GM12891 (cell line): ENCODE data around the gene MDM2. TPM values are rescaled to one million over a fixed set of nuclear protein-coding genes. Genes with fewer than 3 reads are reported as not detected.

ENCODE experiments used
- DNase-seq: peaks from one replicate; pipeline ENCODE4 v3.0.0; 2011; ENCODE audit warnings: low spot score; ENCODE audit not compliant: insufficient read length
- FAIRE-seq: peaks from 2 replicates; lab custom pipeline; 2011; peaks lifted over from hg19 to GRCh38; lab: Jason Lieb, UNC
- PAX5 ChIP-seq: IDR thresholded peaks from 2 replicates; pipeline ENCODE4 v1.6.1; 2011; ENCODE audit warnings: low read length, moderate library complexity, mild to moderate bottlenecking; ENCODE audit not compliant: insufficient read depth, severe bottlenecking
- POLR2A ChIP-seq: IDR thresholded peaks from 2 replicates; pipeline ENCODE4 v1.6.1; 2011; ENCODE audit warnings: low read depth, low read length, control low read depth
- POLR2AphosphoS5 ChIP-seq: IDR thresholded peaks from 2 replicates; pipeline ENCODE4 v1.6.1; 2011; ENCODE audit warnings: low read depth, low read length, control low read depth
- POU2F2 ChIP-seq: IDR thresholded peaks from 2 replicates; pipeline ENCODE4 v1.6.1; 2011; ENCODE audit warnings: low read depth, mild to moderate bottlenecking, control low read depth, low read length, moderate library complexity
- SPI1 ChIP-seq: IDR thresholded peaks from 2 replicates; pipeline ENCODE4 v1.6.1; 2011; ENCODE audit warnings: low read depth, low read length, control low read depth
- TAF1 ChIP-seq: IDR thresholded peaks from 2 replicates; pipeline ENCODE4 v1.6.1; 2011; ENCODE audit warnings: low read depth, low read length, control low read depth
- polyA plus RNA-seq: library from polyadenylated mRNA; unstranded; fragments of >200 nt; gene quantifications from one replicate; pipeline ENCODE4 v1.2.1, GENCODE V29; 2012; ENCODE audit warnings: low read depth, missing spikeins, inconsistent platforms; ENCODE audit not compliant: missing spikeins

Gene MDM2
- 44.7 TPM for polyA plus RNA-seq

GRCh38 chr12:68807576-68808387 is at the start of gene MDM2:
MDM2 (plus strand) TSS chr12:68808177; CDS start chr12:68808478, 301 bp downstream.
- FAIRE-seq = peak; percentile 96
- peak; percentile 81; the same call in 1 of the 2 replicates for TF ChIP-seq POLR2AphosphoS5
- TF ChIP-seq PAX5 = no peak
- peak; percentile 87 for TF ChIP-seq POLR2A
- TF ChIP-seq SPI1 = peak; percentile 30; the same call in 1 of the 2 replicates
- peak; percentile 65; the same call in 1 of the 2 replicates for TF ChIP-seq POU2F2
- TF ChIP-seq TAF1 = 0 out of 2 replicates have a peak, but pooled peaks have one; percentile 47
- DNase-seq = peak; percentile 91

- TF ChIP-seq POLR2AphosphoS5 = no peak
- FAIRE-seq = no peak
- no peak for DNase-seq
Observed at GRCh38 chr12:68759852-68760251, 48.1 kb upstream of the MDM2 start.

- FAIRE-seq = no peak
- TF ChIP-seq PAX5 = no peak
- no peak for TF ChIP-seq POU2F2
- no peak for TF ChIP-seq POLR2A
- no peak for TF ChIP-seq TAF1
- no peak for TF ChIP-seq SPI1
- no peak for TF ChIP-seq POLR2AphosphoS5
- no peak for DNase-seq
Observed at GRCh38 chr12:68760806-68761441, 47.1 kb upstream of the MDM2 start.

GRCh38 chr12:68761442-68761812 is 46.5 kb upstream of the MDM2 start:
- no peak for FAIRE-seq
- no peak for DNase-seq
- no peak for TF ChIP-seq POLR2A
- TF ChIP-seq SPI1 = no peak
- TF ChIP-seq PAX5 = no peak
- no peak for TF ChIP-seq POU2F2
- no peak for TF ChIP-seq POLR2AphosphoS5
- no peak for TF ChIP-seq TAF1

GRCh38 chr12:68761901-68762630 is 45.9 kb upstream of the MDM2 start:
- DNase-seq = no peak
- TF ChIP-seq SPI1 (no peak), POLR2A (no peak), POLR2AphosphoS5 (no peak), PAX5 (no peak), POU2F2 (no peak), TAF1 (no peak)
- FAIRE-seq = no peak

GRCh38 chr12:68762691-68763090 is 45.3 kb upstream of the MDM2 start:
- DNase-seq (no peak), FAIRE-seq (no peak)
- TF ChIP-seq SPI1 = no peak

GRCh38 chr12:68765696-68766095 is 42.3 kb upstream of the MDM2 start:
- no peak for DNase-seq
- TF ChIP-seq POU2F2 = no peak
- no peak for TF ChIP-seq POLR2AphosphoS5
- TF ChIP-seq TAF1 = no peak
- TF ChIP-seq POLR2A = no peak
- TF ChIP-seq PAX5 = no peak
- TF ChIP-seq SPI1 = no peak
- no peak for FAIRE-seq

- TF ChIP-seq POLR2A (no peak), POLR2AphosphoS5 (no peak), POU2F2 (no peak), PAX5 (no peak), SPI1 (no peak), TAF1 (no peak)
- DNase-seq = no peak
- no peak for FAIRE-seq
Observed at GRCh38 chr12:68766646-68767045, 41.3 kb upstream of the MDM2 start.

GRCh38 chr12:68767191-68767590 is 40.8 kb upstream of the MDM2 start:
- no peak for FAIRE-seq
- TF ChIP-seq TAF1 = no peak
- TF ChIP-seq POU2F2 = no peak
- TF ChIP-seq POLR2A = no peak
- TF ChIP-seq POLR2AphosphoS5 = no peak
- TF ChIP-seq PAX5 = no peak
- TF ChIP-seq SPI1 = no peak

GRCh38 chr12:68768431-68768939 is 39.5 kb upstream of the MDM2 start:
- TF ChIP-seq POU2F2 (no peak), PAX5 (no peak), POLR2AphosphoS5 (no peak), POLR2A (no peak), SPI1 (no peak), TAF1 (no peak)
- DNase-seq = no peak
- FAIRE-seq = no peak

More at GRCh38 chr12:68767191-68767590, 40.8 kb upstream of the MDM2 start:
- no peak for DNase-seq
